ENCODE results near the gene ANKRD53. TPM values are rescaled to one million over a fixed set of nuclear protein-coding genes. Genes with fewer than 3 reads are reported as not detected.

ANKRD53 gene
- total and polyA plus RNA-seq, 2 donors (not counting 3 experiments of a cell fraction or from before 2014, with no cell fraction given): 1.3 to 1.4 TPM

- no TSS peak for BruUV-seq (replicated peaks)
- Histone ChIP-seq H3K9ac (replicated peaks; ENCODE audit: extremely low read depth, insufficient read depth, low read length) (no peak overlapping the region), H3K4me1 (ENCODE audit: control insufficient read depth, extremely low read depth, insufficient read depth, low read length) (peaks cover 20% of the 10 kb centered on the region), H3K9me3 (replicated peaks; ENCODE audit: control insufficient read depth, insufficient read depth, low read length) (no peaks in the 10 kb centered on the region), H4K20me1 (replicated peaks; ENCODE audit: control insufficient read depth, extremely low read depth, insufficient read depth, low read length) (no peaks in the 10 kb centered on the region), H3K4me3 (replicated peaks in 1 of 3; ENCODE audit: insufficient read depth in 1 of 3, low read depth in 1 of 3, low read length in 3 of 3) (no peak overlapping the region), H3K36me3 (ENCODE audit: control insufficient read depth in 2 of 2, extremely low read depth in 1 of 2, insufficient read depth in 2 of 2, low read length in 2 of 2) (peaks cover 4 to 28% of the 10 kb centered on the region in 2 experiments), H2AFZ (ENCODE audit: low read depth, low read length) (no peak overlapping the region), H3K4me2 (ENCODE audit: insufficient read depth, low read length) (no peak overlapping the region), H3K27me3 (ENCODE audit: control insufficient read depth in 2 of 2, insufficient read depth in 2 of 2, low read length in 2 of 2) (no peaks in the 10 kb centered on the region), H3K79me2 (ENCODE audit: control insufficient read depth, insufficient read depth, low read length) (peaks cover 19% of the 10 kb centered on the region), H3K27ac (ENCODE audit: insufficient read depth, low read depth, low read length) (no peak overlapping the region), H3K9me1 (replicated peaks; ENCODE audit: control insufficient read depth, extremely low read depth, insufficient read depth, low read length) (no peaks in the 10 kb centered on the region)
- dilution Hi-C loops (cut with MboI; ENCODE audit: extremely low pct_ligation_motif_present, low sequenced_read_pairs) (no loop called here), intact Hi-C loops (cut with micrococcal nuclease) (loop anchor here (5.0 kb wide), 1 partner anchor 141 kb away; the partner anchor contains the start of genes MCEE and MPHOSPH10)
- FAIRE-seq (no peak), DNase-seq (ENCODE audit: low read depth, low spot score) (no peak)
- CTCF ChIA-PET: interaction anchor here (1.3 kb wide), 1 partner anchor 11 kb away, joined by 8 read pairs; no protein-coding TSS in a partner anchor
- no peak for TF ChIP-seq MAX (IDR thresholded peaks at IDR 0.05; ENCODE audit: insufficient read depth, insufficient read length)
- TF ChIP-seq POLR2AphosphoS5 (IDR thresholded peaks at IDR 0.05; ENCODE audit: insufficient read depth, low read depth, low read length): no peak
- TF ChIP-seq JUN (IDR thresholded peaks at IDR 0.05; ENCODE audit: borderline replicate concordance, insufficient read depth, insufficient read length, low read depth): no peak
- TF ChIP-seq GATA2 (IDR thresholded peaks at IDR 0.05; ENCODE audit: insufficient read depth, insufficient read length, low read depth, low read length): no peak
- TF ChIP-seq POLR2A (IDR thresholded peaks at IDR 0.05; ENCODE audit: low read depth, low read length): no peak
- TF ChIP-seq EZH2 (IDR thresholded peaks at IDR 0.05; ENCODE audit: borderline replicate concordance, low read depth, low read length, severe bottlenecking): no peak
- TF ChIP-seq MYC (IDR thresholded peaks at IDR 0.05; ENCODE audit: low read depth, low read length): no peak
- TF ChIP-seq CTCF (IDR thresholded peaks at IDR 0.05; ENCODE audit: extremely low read depth in 1 of 2, insufficient read depth in 1 of 2, low read depth in 1 of 2, low read length in 2 of 2): no peak
- TF ChIP-seq FOS (IDR thresholded peaks at IDR 0.05; ENCODE audit: borderline replicate concordance, insufficient read depth, low read length): no peak
- POLR2A ChIA-PET: no interaction called here
These were observed 12.7 kb downstream of the ANKRD53 start for GRCh38 chr2:70991142-70991541.

Data from endothelial cell of umbilical vein (primary cell).